ENCODE results near the gene PFDN2. TPM values are rescaled to one million over a fixed set of nuclear protein-coding genes. Genes with fewer than 3 reads are reported as not detected.

The PFDN2 gene
- total RNA-seq, 1 donor, result 20.0 TPM

- Histone ChIP-seq H3K4me1 (ENCODE audit: insufficient read depth, low read length) (peaks cover 38% of the 10 kb centered on the region), H3K27me3 (ENCODE audit: insufficient read depth, low read length) (no peaks in the 10 kb centered on the region), H3K9me3 (ENCODE audit: low read depth, low read length) (no peaks in the 10 kb centered on the region), H3K4me3 (ENCODE audit: low read length) (no peak overlapping the region)
These were observed 40.0 kb upstream of the PFDN2 start for GRCh38 chr1:161157867-161158266.

- H3K9me3 ChIP-seq (ENCODE audit: low read depth, low read length), result no peaks in the 10 kb centered on the region
- H3K27me3 ChIP-seq (ENCODE audit: insufficient read depth, low read length), result no peaks in the 10 kb centered on the region
- peak within 1 kb of the TSS; percentile 77 for H3K4me3 ChIP-seq (ENCODE audit: low read length)
- H3K4me1 ChIP-seq (ENCODE audit: insufficient read depth, low read length), result peaks cover 20% of the 10 kb centered on the region
These were observed 36.0 kb upstream of the PFDN2 start, which contains the start of gene UFC1 for GRCh38 chr1:161153682-161154337. Gene UFC1, plus strand, starts transcription at chr1:161153978. Its CDS starts 20 bp downstream, at chr1:161153998.

- Histone ChIP-seq H3K4me1 (ENCODE audit: insufficient read depth, low read length) (peaks cover 16% of the 10 kb centered on the region), H3K9me3 (ENCODE audit: low read depth, low read length) (no peaks in the 10 kb centered on the region), H3K4me3 (ENCODE audit: low read length) (peak overlapping the region; percentile 77), H3K27me3 (ENCODE audit: insufficient read depth, low read length) (no peaks in the 10 kb centered on the region)
These were observed 35.3 kb upstream of the PFDN2 start for GRCh38 chr1:161153176-161153575.

DNA sequence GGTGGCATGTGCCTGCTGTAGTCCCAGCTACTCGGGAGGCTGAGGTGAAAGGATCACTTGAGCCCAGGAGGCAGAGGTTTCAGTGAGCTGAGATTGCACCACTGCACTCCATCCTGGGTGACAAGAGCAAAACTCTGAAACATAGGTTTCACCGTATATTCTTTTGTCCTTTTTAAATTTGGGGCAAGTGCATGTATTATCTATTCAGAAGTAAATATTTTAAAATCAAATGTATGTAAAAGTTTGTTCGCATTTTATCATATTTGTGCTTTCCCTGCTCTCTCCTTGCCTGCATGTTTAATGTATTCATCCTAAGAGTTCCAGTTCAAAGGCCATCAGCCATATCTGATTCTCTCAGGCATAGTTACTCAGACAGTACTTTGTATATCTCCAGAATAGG, 28.0 kb upstream of the PFDN2 start:
- Histone ChIP-seq H3K9me3 (ENCODE audit: low read depth, low read length) (no peaks in the 10 kb centered on the region), H3K4me1 (ENCODE audit: insufficient read depth, low read length) (no peaks in the 10 kb centered on the region), H3K27me3 (ENCODE audit: insufficient read depth, low read length) (no peaks in the 10 kb centered on the region), H3K4me3 (ENCODE audit: low read length) (no peak overlapping the region)

DNA sequence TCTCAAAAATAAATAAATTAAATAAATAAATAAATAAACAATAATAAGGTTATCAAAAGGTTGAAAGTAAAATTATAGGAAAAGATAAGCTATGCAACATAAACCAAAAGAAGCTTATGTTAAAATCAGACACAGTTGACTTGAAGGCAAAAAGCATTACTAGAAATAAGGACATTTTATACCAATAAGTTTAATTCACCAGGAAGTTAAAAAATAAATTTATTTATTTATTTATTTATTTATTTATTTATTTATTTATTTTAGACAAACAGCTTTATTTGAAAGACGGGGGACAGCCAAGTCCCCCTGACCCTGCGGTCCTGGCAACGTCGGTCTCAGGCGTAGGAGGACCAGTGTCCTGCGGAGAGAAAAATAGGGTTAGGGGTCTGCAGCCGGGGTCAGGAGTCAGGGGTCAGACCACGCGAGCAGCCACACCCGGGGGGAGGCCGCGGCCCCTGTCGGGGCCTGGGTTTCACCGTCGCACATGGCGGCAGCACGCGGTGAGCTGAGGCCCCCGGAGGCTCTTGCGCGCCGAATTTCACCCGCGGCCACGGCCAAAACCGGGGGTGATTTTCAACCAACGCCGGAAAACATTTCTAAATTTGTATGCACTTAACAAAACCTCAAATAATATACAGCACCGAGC, 23.0 kb upstream of the PFDN2 start:
- Histone ChIP-seq H3K4me3 (ENCODE audit: low read length) (no peak overlapping the region), H3K27me3 (ENCODE audit: insufficient read depth, low read length) (no peaks in the 10 kb centered on the region), H3K9me3 (ENCODE audit: low read depth, low read length) (no peaks in the 10 kb centered on the region), H3K4me1 (ENCODE audit: insufficient read depth, low read length) (peaks cover 36% of the 10 kb centered on the region)

GRCh38 chr1:161139766-161140165, 21.9 kb upstream of the PFDN2 start:
- H3K9me3 ChIP-seq (ENCODE audit: low read depth, low read length), result no peaks in the 10 kb centered on the region
- no peak overlapping the region for H3K4me3 ChIP-seq (ENCODE audit: low read length)
- peaks cover 41% of the 10 kb centered on the region for H3K4me1 ChIP-seq (ENCODE audit: insufficient read depth, low read length)
- no peaks in the 10 kb centered on the region for H3K27me3 ChIP-seq (ENCODE audit: insufficient read depth, low read length)

- H3K9me3 ChIP-seq (ENCODE audit: low read depth, low read length), result no peaks in the 10 kb centered on the region
- no peaks in the 10 kb centered on the region for H3K27me3 ChIP-seq (ENCODE audit: insufficient read depth, low read length)
- H3K4me1 ChIP-seq (ENCODE audit: insufficient read depth, low read length), result peaks cover 55% of the 10 kb centered on the region
- no peak overlapping the region for H3K4me3 ChIP-seq (ENCODE audit: low read length)
These were observed 20.6 kb upstream of the PFDN2 start for GRCh38 chr1:161138431-161138830.

GRCh38 chr1:161137881-161138280, 20.0 kb upstream of the PFDN2 start:
- H3K4me1 ChIP-seq (ENCODE audit: insufficient read depth, low read length), result peaks cover 58% of the 10 kb centered on the region
- H3K4me3 ChIP-seq (ENCODE audit: low read length), result no peak overlapping the region
- H3K27me3 ChIP-seq (ENCODE audit: insufficient read depth, low read length), result no peaks in the 10 kb centered on the region
- no peaks in the 10 kb centered on the region for H3K9me3 ChIP-seq (ENCODE audit: low read depth, low read length)

- peak overlapping the region; percentile 97 for H3K4me3 ChIP-seq (ENCODE audit: low read length)
- no peaks in the 10 kb centered on the region for H3K9me3 ChIP-seq (ENCODE audit: low read depth, low read length)
- H3K4me1 ChIP-seq (ENCODE audit: insufficient read depth, low read length), result peaks cover 80% of the 10 kb centered on the region
- H3K27me3 ChIP-seq (ENCODE audit: insufficient read depth, low read length), result no peaks in the 10 kb centered on the region
These were observed 15.4 kb upstream of the PFDN2 start for GRCh38 chr1:161133220-161133740.

- Histone ChIP-seq H3K9me3 (ENCODE audit: low read depth, low read length) (no peaks in the 10 kb centered on the region), H3K27me3 (ENCODE audit: insufficient read depth, low read length) (no peaks in the 10 kb centered on the region), H3K4me3 (ENCODE audit: low read length) (peak within 1 kb of the TSS; percentile 97), H3K4me1 (ENCODE audit: insufficient read depth, low read length) (peaks cover 80% of the 10 kb centered on the region)
These were observed 14.8 kb upstream of the PFDN2 start, which contains the start of gene DEDD for GRCh38 chr1:161132410-161133219. Gene DEDD, minus strand, starts transcription at chr1:161132667. Its CDS starts 8,205 bp downstream, at chr1:161124462.

DNA sequence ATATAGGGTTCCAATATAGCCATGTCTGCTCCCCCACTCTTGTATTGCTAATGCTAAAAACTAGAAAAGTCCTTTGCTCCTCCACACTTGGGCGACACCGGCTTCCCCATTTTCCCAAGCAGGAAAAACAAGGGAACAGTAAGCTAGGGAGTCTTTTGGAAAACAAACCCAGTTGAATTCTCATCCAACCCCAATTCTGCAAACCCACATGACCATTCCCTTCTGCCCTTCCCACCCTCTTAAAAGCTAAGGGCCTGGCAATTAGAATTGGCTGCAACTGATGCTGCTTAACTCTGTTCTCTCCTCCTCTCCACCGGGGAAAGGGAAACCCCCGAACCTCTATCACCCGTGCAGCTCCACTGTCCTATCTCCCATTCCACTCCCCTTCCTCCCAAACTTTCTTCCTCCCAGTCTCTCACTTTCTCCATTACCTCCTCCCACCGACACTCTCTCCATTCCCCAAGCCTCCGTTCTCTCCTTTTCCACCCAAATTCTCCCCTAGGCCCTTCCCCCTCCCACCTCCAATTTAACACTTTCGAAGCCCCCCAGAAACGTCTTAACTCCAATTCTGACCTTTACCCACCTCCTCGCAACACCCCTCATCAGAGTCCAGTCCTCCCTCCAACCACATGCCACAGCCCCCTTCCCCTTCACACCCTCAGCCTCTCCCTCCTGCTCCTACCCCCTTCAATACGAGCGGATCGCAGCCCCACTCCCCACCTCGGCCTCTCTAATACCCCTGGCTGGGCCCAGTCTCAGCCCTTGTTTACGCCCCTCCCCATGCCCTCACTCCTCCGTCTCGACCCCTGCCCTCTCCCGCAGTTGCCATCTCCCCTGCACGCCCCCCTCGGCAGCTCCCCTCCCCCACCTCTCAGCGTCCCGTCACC, 13.9 kb upstream of the PFDN2 start:
- H3K4me3 ChIP-seq (ENCODE audit: low read length), result peak overlapping the region; percentile 97
- H3K27me3 ChIP-seq (ENCODE audit: insufficient read depth, low read length), result no peaks in the 10 kb centered on the region
- peaks cover 81% of the 10 kb centered on the region for H3K4me1 ChIP-seq (ENCODE audit: insufficient read depth, low read length)
- no peaks in the 10 kb centered on the region for H3K9me3 ChIP-seq (ENCODE audit: low read depth, low read length)

DNA sequence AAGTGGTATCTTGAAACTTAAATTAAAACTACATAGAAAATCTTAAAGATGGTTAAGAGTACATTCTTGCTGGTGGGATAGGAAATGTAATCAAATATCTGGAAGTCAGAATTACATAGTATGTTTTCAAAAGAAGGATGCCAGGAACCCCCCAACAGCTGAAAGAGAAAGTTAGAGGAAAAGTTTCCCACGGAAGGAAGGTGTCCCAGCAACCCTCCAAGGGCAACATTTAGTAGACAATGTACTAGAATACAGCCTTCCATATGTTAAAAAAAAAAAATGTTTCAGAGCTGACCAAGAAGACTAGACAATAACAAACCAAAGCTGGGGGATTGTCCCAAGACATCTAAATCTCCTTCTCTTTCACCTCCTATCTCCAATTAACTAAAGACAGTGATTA, 12.4 kb upstream of the PFDN2 start:
- H3K27me3 ChIP-seq (ENCODE audit: insufficient read depth, low read length), result no peaks in the 10 kb centered on the region
- H3K9me3 ChIP-seq (ENCODE audit: low read depth, low read length), result no peaks in the 10 kb centered on the region
- H3K4me3 ChIP-seq (ENCODE audit: low read length), result no peak overlapping the region
- H3K4me1 ChIP-seq (ENCODE audit: insufficient read depth, low read length), result peaks cover 71% of the 10 kb centered on the region

DNA sequence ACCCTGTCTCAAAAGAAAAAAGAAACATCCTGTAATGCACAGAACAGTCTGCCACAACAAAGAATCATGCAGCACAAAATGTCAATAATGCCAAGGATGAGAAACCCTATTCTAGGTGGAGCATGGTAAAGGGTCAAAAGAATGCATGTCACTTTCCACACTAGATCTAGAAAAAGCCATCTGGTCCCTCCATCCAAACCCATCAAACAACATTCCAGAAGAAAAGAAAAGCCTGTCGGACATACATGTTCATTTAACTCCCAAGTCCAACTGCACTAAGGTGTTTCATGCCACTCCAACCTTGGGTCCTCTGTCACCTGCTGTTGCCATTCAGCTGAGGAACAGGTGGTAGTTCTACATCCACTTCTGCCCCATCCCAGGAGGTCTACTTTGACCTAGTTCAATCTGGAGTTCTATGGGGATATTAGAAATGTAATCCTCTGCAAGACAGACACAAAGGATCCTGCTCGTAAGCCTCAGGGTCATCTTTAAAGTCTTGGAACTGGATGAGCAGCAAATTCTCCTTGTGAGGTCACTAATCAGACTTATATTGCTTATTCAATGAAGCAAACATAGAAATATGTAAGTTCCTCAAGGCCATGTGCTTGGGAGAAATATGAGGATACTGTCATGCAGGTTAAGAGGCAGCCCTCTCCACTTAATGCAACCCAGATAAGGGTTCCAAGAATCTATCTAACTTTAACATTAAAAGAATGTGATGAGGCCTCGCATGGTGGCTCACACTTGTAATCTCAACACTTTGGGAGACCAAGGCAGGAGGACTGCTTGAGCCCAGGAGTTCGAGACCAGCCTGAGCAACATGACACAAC, 11.0 kb upstream of the PFDN2 start:
- H3K4me1 ChIP-seq (ENCODE audit: insufficient read depth, low read length), result peaks cover 59% of the 10 kb centered on the region
- no peak overlapping the region for H3K4me3 ChIP-seq (ENCODE audit: low read length)
- no peaks in the 10 kb centered on the region for H3K9me3 ChIP-seq (ENCODE audit: low read depth, low read length)
- H3K27me3 ChIP-seq (ENCODE audit: insufficient read depth, low read length), result no peaks in the 10 kb centered on the region

GRCh38 chr1:161127649-161128048, 9.8 kb upstream of the PFDN2 start:
- Histone ChIP-seq H3K4me1 (ENCODE audit: insufficient read depth, low read length) (peaks cover 56% of the 10 kb centered on the region), H3K4me3 (ENCODE audit: low read length) (no peak overlapping the region), H3K27me3 (ENCODE audit: insufficient read depth, low read length) (no peaks in the 10 kb centered on the region)

More at GRCh38 chr1:161127649-161128048, 9.8 kb upstream of the PFDN2 start:
- no peaks in the 10 kb centered on the region for H3K9me3 ChIP-seq (ENCODE audit: low read depth, low read length)

Data from mononuclear cell (primary cell).